Raji (cell line): ENCODE measurements around the gene IGSF1.

Experiments
- POLR2A ChIP-seq: IDR thresholded peaks from 2 replicates; pipeline ENCODE4 v1.6.1; 2011; ENCODE audit warnings: low read depth, low read length, control low read depth; ENCODE audit not compliant: insufficient read depth

IGSF1 gene

DNA sequence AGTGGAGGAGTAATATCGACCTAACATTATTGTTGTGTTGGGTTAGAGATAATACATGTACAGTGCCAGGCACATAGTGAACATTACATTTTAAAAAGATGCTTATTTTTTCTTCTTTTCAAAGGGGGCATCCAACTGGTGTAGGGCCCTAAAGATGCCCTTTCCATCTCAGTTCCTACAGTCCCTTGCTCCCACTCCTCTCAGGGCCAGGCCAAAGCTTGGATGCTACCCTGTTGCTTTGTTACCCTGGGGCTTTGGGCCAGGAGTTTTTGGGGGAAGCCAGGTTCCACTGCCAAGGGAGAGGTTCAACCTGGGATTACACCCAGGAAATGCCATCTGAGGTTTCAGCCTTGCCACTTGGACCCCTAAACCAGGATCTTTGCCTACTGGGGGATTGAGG lies 918 bp downstream of the IGSF1 start:
- TF ChIP-seq POLR2A: no peak

DNA sequence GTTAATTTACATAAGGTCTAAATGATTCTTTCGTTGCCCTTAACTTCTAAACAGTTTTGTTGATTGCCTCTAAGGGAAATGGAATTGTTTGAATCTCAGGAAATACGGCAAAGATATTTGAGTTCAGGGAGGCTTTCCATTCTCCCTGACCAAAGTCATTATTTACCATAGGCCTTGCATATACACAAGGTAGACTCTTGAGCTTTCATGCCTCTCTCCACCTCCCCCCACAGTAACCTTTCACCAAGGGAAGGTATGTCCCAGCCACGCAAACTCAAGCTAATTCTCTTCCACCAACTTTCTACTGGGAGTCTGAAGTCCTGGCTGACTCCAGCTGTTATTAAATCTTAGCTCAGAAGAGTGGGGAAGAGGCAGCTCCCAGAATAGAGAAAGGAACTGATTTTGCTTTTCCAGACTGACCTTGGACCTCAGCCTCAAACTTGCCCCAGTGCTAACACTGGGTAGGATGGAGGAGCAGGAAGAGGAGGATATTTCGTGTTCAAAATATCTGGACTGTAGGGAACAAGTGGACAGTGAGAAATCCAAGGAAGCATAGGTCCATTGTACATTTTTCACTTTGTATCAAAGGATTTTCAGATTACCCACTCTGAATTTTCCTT lies 1.4 kb downstream of the IGSF1 start:
- TF ChIP-seq POLR2A: no peak

DNA sequence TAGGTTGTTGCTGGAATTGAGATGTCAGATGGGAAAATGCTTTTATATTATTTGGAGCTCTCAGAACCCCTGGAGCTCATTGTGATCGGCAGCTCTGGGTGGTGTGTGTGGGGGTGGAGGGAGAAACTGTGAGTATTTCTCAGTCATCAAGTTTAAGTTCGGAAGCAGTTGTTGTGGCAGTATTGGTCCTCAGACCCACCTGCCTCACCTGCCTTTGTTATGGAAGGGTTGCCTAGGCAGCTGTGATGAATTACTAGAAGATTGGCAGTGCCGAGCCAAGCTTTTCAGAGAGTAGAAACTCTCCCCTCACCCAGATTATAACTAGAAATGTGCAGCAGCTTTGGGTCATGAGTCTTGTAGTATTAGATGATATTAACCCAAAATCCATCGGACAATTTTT lies 9.5 kb downstream of the IGSF1 start:
- TF ChIP-seq POLR2A: no peak

DNA sequence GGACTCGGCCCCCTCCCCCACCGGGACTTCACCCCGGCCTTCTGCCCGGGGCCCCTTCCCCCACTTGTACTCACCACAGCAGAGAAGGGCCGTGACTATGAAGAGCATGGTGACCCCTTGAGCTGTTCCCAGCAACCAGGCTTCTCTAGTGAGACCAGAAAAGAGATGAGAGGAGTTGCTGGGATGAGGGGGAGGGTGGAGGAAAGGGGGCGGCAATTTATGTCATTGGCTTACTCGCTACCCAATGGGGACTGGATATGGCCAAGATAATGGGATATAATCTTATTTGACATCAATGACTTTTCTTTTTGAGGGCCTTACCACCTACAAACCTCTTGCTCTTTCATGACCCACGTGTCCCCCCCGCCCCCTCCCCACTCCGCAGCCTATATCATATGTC lies 9.9 kb downstream of the IGSF1 start:
- TF ChIP-seq POLR2A: no peak

DNA sequence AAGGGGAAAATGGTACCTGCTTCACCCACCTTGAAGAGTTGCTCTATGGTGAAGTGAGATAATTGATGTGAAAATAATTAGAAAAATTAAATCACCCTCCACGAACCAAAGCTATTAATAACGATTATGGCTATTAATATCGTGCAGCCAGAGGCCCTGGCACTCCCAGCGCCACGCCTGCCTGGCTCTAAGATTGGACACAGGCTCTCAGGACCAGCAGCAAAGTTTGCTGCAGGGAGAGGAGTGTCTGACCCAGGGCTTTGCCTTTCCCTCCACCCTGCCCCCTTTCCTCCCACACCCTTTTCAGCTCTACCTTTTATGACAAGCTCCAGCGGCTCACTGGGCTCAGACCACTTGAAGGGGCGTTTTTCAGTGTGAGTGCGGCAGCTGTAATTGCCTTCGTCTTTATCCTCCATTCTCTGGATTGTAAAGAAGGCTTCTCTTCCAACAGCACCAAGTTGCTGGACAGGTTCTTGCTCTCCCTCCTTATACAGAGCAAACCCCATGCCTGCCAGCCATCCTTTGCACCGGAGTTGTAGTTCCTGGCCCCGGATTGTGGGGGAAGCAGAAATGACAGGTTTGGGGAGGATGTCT lies 11.5 kb downstream of the IGSF1 start:
- no peak for TF ChIP-seq POLR2A

DNA sequence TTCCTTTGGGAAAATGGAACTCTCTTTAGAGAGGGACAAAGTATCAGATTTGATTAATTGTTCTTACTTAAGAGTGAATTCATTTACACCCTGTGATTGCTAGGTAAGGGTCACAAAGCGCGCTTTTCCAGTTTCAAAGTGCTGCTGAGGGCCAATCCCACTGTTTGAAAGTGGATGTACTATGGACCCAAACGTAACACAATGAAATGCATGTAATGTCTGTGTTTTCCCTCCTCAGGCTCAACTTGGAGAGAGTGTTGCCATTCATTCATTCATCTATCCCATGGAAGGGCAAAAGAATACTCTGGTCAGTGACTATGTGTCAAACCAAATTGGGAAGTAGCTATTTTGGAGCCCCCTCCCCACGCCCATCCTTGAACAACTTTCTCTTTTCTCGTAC lies 16.1 kb downstream of the IGSF1 start:
- no peak for TF ChIP-seq POLR2A

DNA sequence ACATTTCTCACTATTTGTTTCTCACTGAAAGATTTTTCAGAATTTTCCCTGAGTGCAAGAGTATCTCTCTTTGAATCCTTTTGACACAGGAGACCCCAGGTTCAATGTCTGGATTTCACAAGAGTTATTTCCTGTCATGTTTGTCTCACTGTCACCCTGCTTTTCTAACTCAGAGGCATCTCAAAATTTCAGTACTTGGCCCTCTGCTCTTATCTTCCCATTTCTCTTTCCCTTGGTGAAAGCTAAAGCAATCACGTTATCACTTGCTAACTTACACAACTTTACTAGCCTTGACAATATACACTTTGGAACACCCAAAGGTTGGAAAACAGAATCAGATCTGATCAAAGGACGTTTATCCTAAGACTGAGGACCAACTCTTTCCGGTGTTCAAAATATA lies 17.3 kb downstream of the IGSF1 start:
- no peak for TF ChIP-seq POLR2A

DNA sequence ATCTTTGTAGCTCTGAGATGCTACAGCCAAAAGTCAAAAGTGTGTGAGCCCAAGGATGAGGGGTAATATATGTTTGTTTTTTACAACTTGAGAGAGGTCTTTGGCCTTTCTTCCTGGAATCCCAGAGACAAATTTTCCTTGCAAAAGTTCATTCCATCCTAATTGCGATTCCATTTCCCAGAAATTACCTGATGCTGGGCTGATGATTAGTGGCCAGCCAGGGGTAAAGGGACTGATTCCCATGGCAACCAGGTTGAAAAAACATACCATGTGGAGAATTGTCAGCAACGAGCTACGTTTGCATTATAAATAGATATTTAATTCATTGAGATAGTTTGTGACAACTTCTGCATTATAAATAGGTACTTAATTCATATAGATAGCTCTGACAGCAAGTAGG lies 17.8 kb downstream of the IGSF1 start:
- TF ChIP-seq POLR2A: no peak

DNA sequence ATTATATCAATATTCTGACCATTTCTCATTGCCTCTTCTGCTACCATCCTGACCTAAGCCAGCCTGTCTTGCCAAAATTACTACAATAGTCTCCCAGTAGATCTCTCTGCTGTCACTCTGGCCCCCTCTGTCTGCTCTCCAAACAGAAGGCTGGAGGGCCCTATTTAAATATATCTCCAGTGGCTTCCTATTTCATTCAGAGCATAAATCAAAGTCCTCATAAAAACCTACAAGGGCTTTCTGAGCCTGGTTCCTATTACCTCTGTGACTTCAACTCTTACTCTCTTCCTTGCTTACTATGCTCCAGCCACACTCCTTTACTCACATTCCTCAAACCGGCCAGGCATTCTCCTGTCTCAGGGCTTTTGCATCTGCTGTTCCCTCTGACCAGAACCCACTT lies 19.0 kb downstream of the IGSF1 start:
- no peak for TF ChIP-seq POLR2A

DNA sequence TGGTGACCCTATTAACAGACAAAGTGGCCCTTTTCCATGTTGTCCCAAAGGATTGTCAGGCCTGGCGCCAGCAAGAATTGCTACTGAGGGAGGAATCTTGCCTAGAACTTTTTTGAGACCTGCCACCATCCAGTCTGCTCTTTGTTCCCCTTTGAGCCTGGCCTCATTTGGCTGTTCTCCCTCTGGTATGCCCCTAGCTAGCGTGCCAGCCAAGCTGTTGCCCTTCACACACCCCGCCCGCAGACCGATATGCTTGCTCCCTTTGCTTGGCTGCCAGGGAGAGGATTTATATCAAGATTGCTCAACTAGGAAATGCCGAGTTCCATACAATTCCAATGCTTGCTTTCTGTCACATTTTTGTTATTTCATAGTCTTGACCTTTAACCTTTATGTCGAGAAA lies 24.4 kb downstream of the IGSF1 start:
- no peak for TF ChIP-seq POLR2A

DNA sequence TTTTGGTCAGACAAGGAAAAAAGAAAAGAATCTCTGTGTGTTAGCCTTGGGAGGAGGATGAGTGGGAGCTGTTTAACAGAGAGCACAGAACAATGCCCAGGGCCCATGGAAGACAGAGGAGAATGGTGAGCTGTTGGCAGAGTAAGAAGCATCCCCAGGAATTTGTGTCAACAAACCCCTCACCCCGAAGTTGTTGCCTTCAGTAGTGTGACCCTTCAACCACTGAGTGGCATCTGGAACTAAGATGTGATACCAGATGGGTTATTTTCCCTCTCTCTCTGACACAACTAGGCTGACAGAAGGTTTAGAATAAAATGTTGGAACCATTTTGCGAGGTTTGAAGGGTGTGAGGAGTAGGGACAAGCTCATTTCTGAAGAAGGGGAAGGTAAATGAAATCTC lies 25.1 kb downstream of the IGSF1 start:
- TF ChIP-seq POLR2A: no peak

DNA sequence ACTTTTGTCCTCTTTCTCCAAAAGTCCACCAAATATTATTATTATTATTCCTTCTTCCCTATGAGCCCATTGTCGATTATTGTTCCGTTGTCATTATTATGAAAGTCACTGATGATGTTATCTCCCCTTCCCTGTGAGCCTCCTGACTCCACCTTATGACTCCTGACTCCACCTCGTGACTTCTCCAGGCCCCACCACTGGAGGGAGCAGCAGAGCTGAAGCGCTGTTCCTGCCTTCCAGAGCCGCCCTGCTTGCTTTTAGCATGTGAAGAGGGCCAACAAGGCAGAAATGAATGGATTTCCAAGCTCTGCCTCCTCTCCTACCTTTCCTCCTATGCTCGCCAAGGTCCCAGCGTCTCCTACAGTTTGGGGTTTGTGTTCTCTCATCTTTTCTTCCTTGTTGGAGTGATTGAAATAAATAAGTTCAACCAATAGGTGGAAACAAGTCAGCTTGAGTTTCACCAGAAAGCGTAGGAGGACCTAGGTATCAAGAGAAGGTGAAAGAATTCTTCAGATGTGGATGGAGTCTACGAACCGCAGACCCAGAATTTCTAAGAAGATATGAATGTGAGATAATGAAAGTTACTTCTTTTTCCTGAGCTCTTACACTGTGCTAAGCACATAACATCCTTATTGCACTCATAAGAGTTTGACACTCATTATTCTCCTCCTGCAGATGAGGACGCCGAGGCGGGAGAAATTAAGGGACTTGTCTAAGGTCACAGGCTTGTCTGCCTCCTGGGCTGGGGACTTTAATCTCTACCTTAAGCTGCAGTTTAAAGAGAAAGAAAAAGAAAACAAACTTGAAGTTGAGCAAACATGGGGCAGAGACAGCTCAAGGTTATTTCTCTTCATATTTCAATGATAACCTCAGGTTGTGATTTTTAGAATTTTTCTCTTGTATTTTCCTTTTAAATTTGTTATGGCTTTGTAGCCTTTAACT lies 26.1 kb downstream of the IGSF1 start:
- no peak for TF ChIP-seq POLR2A

DNA sequence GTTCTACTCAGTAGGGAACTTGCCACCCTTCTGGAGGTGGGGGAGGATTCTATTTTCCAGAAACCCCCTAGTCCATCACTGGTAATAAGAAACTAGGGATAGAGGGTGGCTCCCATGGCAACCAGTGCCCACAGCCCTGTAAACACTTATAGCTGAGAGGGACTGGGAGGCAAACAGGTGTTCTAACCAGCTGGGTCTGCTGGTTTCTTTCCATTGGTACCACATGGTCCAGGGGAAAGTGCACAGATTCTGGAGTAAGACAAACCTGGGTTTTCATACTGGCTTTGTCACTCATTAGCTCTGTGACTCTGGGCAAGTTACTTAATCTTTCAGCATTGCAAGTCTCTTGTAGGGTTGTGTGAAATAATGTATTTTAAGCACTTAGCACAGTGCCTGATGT lies 26.9 kb downstream of the IGSF1 start:
- TF ChIP-seq POLR2A: no peak

DNA sequence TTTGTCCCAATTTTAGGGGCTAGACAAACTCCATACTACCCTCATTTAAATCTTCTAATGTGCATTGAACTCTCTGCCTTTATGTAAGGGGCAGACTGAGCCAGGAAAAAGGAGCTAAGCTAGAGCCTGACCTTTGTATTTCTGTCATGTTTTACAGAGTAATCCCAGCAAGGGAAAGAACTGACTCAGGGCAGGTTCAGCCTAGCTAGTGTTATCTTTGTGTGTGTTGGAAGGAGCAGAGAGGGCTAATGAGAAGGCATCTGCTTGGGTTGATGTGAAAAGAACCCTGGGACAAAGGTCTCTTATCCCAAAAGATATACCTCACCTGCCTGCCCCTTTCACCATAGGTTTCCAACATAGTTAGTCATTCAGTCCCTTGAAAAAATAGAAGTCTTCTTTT lies 31.7 kb downstream of the IGSF1 start:
- no peak for TF ChIP-seq POLR2A

DNA sequence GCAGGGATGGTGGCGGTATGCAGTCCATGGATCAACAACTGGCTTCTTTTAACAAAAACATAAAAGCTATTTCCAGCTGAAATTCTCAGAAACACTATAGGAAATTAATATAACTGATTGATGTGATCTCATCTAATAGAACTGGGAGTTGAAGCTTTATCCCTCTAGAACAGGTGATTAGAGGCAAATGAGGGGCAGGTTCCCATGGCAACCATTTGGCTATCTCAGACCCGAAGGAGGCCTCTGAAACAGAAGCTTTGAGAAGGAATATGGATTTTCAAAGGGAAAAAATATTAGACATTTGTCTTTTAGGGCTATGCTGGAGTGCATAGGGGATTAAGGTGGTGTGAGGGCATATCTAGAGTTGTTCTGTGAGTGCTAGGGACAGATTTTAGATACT lies 50.0 kb downstream of the IGSF1 start:
- TF ChIP-seq POLR2A: no peak

DNA sequence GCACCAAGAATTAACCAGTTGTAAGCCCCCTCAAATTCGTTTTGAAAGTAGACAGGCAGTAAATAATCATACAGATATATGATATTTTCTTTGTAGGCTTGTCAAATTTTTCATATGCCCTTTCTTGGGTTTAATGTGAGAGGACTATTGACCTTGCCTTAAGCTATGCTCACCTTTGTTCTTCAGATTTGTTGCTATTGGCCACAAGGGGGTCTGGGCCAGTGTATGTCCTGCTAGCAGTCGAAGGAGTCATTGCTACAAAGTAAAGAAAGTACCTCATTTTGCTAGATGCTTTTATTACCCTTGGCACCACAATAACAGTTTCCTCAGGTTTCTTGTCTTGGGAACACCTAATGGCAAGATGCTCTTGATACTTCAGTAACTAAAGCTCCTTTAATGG lies 51.7 kb downstream of the IGSF1 start:
- no peak for TF ChIP-seq POLR2A
